GM21367 (cell line): ENCODE data around the gene UBE3B.
A peak's percentile ranks its signal among the peaks of the same experiment; 100 is the strongest.
"Not testable (repeated sequence)": the region's sequence is repeated elsewhere in the genome, so short reads cannot be mapped to it uniquely, and the experiment has no call there.

Source experiments
- ATAC-seq: cut with Tn5 transposase; IDR thresholded peaks from one replicate; pipeline ENCODE4 v1.9.1; 2021; ENCODE audit not compliant: unreplicated experiment

UBE3B gene

GRCh38 chr12:109477185-109477962, at the start of gene UBE3B, which contains the start of gene KCTD10:
UBE3B (plus strand) TSS chr12:109477634; CDS start chr12:109483552, 5,918 bp downstream.
KCTD10 (minus strand) TSS chr12:109477300; CDS start chr12:109477262, 38 bp downstream.
- ATAC-seq = peak; percentile 79

- ATAC-seq = peak; percentile 67
These were observed 49.3 kb upstream of the UBE3B start for GRCh38 chr12:109428037-109428629.

GRCh38 chr12:109428804-109429203, 48.6 kb upstream of the UBE3B start:
- ATAC-seq = not testable (repeated sequence)

- no peak for ATAC-seq
These were observed 47.2 kb upstream of the UBE3B start for GRCh38 chr12:109430244-109430643.

GRCh38 chr12:109432431-109432830, 45.0 kb upstream of the UBE3B start:
- no peak for ATAC-seq

GRCh38 chr12:109432842-109433304, 44.6 kb upstream of the UBE3B start:
- no peak for ATAC-seq

GRCh38 chr12:109433618-109434017, 43.8 kb upstream of the UBE3B start:
- ATAC-seq = no peak

- ATAC-seq = no peak
These were observed 42.9 kb upstream of the UBE3B start for GRCh38 chr12:109434582-109434981.

- no peak for ATAC-seq
These were observed 41.8 kb upstream of the UBE3B start for GRCh38 chr12:109435428-109436187.

GRCh38 chr12:109436188-109436560, 41.3 kb upstream of the UBE3B start:
- ATAC-seq = no peak

GRCh38 chr12:109439181-109439580, 38.3 kb upstream of the UBE3B start:
- no peak for ATAC-seq

- ATAC-seq = not testable (repeated sequence)
These were observed 37.5 kb upstream of the UBE3B start for GRCh38 chr12:109439951-109440350.

GRCh38 chr12:109440851-109441490, 36.5 kb upstream of the UBE3B start:
- no peak for ATAC-seq

- ATAC-seq = no peak
These were observed 33.6 kb upstream of the UBE3B start for GRCh38 chr12:109443794-109444193.

- no peak for ATAC-seq
These were observed 33.2 kb upstream of the UBE3B start for GRCh38 chr12:109444259-109444658.

- ATAC-seq = no peak
These were observed 32.2 kb upstream of the UBE3B start for GRCh38 chr12:109445191-109445609.

GRCh38 chr12:109446869-109447268, 30.6 kb upstream of the UBE3B start:
- ATAC-seq = no peak

GRCh38 chr12:109447482-109447881, 30.0 kb upstream of the UBE3B start:
- no peak for ATAC-seq

- ATAC-seq = no peak
These were observed 29.2 kb upstream of the UBE3B start for GRCh38 chr12:109448272-109448671.

GRCh38 chr12:109448707-109449390, 28.6 kb upstream of the UBE3B start:
- no peak for ATAC-seq
